GM19193 (cell line): ENCODE measurements around the gene ABCD3.

Source experiments
- POLR2A ChIP-seq: IDR thresholded peaks from 4 replicates; pipeline ENCODE4 v1.6.1; 2011; ENCODE audit not compliant: insufficient read depth, insufficient read length; ENCODE audit errors: extremely low read depth

The ABCD3 gene

DNA sequence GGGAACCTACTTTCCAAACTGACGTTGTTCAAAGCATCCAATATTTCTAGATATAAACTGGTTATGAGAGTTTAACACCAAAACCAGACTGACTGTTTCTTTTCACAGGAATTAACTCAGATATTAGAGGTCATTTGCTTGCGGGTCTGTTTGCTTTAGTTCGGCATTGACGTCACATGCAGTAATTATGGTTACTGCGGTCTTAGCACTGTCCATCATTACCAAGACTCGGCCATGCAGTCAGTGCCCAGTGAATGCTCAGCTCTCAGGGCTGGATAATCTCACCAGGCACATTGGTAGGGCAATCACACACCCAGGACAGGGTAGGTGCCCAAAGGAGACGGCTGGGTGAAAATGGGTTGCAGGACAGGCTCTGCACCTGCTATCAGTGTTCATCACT, 133.3 kb downstream of the ABCD3 start:
- no peak for TF ChIP-seq POLR2A

DNA sequence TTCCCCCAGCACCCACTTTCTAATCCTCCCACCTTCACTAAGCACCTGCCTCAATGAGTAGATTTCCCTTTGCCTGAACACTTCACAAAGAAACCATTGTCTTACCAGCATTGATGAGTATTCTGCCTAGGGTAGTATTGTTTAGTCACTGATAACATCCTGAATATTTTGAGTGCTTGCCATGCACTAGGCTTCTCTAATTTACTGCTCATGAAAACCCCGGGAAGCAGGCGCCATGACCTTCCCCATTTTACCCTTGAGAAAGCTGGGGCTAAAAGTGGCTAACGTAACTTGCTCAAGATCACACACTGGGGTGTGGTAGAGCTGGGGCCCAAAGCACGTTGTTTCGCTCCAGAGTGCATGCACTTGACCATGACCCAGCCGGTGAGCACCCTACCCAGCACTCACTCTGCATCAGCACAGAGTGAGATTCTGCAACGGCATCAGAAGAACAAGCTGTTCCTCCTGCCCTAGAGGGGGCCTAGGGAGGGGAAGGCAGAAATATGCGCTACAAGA, 133.9 kb downstream of the ABCD3 start:
- TF ChIP-seq POLR2A = no peak

DNA sequence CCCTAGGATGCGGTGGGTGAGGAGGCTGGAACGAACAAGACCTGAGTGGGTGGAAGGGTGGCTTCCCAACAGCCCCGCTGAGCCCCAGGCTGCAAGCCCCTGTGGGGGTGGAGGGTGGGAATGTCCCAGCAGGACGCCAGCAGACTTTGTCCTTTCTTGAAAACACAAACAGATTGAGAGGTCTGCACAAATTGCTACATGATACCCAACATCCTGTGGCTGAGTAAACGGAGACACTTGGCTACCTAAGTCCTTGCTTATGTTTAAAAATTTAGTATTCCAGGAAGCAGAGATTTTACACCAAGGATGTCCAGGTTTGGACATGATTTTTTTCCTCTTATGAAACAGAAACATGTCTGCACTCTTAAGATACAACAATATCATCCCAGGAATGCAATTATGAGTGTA, 135.1 kb downstream of the ABCD3 start:
- no peak for TF ChIP-seq POLR2A

DNA sequence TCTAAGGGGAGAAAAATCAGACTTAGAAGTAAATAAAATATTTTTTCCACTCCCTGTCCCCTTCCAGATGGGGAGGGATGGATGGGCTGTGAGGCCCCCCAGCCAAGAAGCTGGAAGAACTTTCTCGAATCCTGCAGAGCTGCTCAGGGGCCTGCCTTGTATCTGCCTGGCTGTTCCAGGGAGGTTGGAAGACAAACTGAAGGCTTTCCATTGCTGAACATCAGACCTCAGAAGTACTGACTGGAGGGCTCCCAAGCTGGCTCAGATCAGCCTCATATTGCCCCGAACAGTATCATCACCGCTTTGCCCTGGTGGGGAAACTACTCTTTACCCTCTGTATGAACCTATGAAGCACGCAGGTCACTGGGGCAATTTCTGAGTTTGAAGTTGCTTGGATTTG, 135.7 kb downstream of the ABCD3 start:
- no peak for TF ChIP-seq POLR2A

DNA sequence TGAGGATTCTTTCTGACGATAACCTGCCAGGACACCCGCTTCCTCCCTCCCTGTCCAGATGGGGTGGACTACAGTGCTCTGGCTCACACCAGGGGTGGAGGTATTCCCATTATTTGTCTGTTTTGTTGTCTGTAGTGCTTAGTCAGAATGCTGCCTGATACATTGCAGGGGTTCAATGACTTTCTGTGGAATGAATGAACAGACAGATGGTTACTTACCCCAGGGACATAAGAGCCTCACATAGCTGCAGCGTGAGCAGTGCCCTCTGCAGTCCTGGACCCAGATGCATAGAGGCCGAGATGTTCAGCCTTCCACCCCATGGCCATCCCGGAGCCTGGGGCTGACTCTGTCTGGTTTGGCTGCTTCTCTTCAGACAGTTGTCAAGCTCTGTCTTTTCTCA, 136.4 kb downstream of the ABCD3 start:
- no peak for TF ChIP-seq POLR2A

DNA sequence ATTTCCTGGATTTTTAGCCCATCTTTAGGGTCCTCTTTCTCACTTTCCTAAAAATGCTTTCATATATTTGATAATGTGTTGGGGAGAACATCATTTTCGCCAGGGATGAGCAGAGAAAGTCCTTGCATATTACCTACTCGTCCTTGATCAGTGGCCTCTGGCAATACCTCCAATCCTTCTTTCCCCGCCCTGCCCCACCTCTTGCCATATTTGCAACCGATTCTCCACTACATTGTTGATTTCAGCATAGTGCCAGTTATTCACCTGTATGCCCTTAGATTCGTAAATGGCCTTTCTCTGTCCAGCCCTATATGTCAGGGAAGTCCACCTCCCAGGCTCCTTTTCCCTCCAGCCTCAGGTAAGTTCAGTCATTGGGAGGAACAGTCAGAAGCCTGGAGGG, 136.9 kb downstream of the ABCD3 start:
- no peak for TF ChIP-seq POLR2A

DNA sequence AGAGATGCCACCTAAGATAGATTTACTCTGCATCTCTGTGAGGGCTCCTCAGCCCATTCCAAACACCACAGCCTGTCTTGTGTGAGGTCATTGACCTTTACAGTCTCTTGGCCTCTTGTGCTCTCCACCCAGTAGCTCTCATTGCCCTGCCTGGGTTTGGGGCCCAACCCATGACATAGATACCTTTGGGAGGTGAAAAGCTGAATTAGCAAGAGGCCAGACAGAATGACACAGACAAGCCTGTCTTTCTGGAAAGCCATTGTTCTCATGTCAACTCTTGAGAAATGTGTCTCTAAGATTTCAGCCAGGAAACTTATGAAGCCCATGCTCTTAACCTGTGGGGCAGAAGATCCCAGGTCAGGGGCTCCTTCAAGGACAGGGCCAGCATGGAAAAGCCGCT, 141.7 kb downstream of the ABCD3 start:
- no peak for TF ChIP-seq POLR2A

DNA sequence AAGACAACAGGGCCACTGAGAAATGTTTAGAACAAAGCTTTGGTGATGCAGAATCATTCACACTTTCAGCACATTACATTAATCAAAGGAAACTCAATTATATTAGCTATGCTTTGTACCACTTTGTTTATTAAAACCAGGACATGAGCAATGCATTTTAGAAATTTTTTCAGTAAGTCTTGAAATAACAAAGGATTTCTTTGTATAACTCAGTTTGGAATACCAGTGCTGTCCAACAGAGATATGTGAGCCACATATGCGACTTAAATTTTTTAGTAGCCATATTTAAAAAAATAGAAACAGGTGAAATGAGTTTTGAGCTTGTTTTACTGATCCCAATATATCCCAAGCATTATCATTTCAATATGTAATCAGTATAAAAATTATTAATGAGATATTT, 142.1 kb downstream of the ABCD3 start:
- TF ChIP-seq POLR2A = no peak

DNA sequence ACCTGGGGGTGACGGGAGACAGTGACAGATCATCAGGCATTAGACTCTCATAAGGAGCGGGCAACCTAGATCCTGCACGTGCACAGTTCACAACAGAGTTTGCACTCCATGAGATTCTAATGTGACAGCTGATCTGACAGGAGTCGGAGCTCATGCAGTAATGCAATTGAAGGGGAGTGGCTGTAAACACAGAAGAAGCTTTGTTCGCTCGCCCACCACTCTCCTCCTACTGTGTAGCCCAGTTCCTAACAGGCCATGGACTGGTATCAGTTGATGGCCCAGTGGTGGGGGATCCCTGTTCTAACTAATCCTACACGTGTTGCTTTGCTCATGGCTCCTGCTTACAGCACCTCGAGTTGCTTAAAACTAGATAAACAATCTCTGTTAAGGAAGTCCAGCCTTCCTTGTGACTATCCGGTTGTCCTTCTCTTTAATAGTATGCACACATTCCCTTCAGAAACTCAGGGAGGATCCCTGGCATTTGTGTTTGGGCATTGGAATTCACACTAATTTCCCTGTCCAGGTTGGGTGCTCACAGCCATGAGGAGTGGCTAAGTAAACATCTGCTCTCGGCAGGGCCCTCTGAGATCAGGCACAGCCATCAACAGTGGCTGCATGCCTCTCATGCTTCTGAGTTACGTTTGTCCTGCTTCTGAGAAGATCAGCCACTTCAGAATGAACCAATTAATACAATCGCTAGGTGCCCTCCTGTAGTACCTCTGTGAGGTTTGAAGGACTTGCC, 144.5 kb downstream of the ABCD3 start:
- TF ChIP-seq POLR2A = no peak

DNA sequence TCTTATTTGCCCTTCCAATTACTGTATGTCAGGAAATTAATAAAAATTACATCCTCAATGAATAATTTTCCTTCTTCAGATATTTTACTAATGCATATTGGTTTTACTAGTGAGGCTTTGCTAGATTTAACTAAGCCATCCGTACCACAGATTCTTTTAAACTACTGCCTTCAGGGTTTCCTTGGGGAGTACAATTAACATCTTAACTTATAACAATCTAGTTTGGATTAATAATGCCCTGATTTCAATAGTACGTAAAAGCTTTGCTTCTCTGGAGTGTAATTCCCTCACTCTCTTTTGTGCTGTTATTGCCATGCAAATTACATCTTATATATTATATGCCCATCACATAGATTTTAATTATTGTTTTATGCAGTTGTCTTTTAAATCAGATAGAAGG, 147.7 kb downstream of the ABCD3 start:
- no peak for TF ChIP-seq POLR2A
